IPS-NIHi11 (cell line): Measurements from ENCODE around the gene EIF3K.

Experiments
- DNase-seq: peaks from one replicate; pipeline ENCODE4 v3.0.0; 2012; ENCODE audit warnings: mixed read lengths, low spot score

The EIF3K gene

GRCh38 chr19:38684078-38684861, 65.3 kb downstream of the EIF3K start:
- DNase-seq: no peak

GRCh38 chr19:38684862-38685665, 66.1 kb downstream of the EIF3K start:
- no peak for DNase-seq

DNA sequence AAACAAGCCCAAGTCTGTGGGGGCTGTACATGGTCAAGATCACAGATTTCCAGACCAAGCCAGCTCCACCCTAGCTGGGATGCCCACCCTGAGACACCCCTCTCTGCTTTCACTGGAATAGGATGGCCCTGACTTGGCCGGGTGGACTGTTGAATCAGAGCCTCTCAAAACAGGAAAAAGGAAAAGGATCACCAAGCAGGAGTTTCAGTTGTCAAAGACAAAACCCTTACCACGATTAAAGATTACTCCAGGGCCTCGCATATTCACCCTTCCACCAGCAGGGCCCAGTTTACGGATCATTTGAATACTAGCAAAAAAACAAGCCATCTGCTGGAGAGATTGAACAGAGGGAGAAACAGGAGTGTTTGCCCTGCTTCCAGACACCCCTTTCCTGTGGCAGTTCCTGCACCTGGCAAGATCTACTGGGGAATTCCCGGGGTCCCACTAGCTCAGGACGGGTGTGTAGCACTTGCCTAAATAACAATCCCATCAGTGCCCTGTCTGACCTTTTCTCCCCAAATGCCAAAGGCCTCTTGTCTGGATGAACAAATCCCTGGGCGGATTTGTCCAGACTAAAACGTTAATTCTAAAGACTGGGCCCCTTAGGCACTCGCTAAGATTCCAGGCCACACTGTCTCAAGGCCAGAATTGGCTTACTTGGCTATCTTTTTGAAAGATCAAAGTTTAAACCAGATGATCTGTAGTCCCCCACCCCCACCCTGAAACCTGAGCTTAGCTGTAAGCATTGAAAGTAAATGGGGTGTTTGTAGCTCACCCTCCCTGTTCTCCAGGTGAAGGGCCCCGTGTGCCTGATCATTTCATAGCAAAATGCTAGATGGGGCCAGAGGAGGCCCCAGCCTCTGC, 66.9 kb downstream of the EIF3K start:
- no peak for DNase-seq

- DNase-seq: no peak
Observed at GRCh38 chr19:38686530-38686888, 67.5 kb downstream of the EIF3K start.
